Glomerular visceral epithelial cell (primary cell): Measurements from ENCODE around the gene DENND4C.
"Not testable (repeated sequence)": the region's sequence is repeated elsewhere in the genome, so short reads cannot be mapped to it uniquely, and the experiment has no call there.

ENCODE experiments used
- DNase-seq: peaks from one replicate; pipeline ENCODE4 v3.0.0-alpha.2; 2016; ENCODE audit errors: extremely low spot score

The DENND4C gene

DNA sequence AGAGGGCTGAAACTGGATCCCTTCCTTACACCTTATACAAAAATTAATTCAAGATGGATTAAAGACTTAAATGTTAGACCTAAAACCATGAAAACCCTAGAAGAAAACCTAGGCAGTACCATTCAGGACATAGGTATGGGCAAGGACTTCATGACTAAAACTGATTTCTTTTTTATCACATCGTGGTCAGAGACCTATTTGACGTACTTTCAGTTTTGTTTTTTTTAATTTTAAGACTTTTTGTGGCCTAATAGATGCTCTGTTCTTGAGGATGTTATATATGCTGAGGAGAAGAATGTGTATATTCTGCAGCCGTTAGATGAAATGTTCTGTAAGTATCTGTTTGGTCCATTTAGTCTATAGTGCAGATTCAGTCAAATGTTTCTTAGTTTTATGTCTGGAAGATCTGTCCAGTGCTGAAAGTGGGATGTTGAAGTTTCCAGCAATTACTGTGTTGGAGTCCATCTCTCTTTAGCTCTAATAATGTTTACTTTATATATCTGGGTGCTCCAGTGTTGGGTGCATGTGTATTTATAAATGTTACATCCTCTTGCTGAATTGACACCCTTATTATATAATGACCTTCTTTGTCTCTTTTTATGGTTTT is 36.4 kb downstream of the DENND4C start:
- not testable (repeated sequence) for DNase-seq

DNA sequence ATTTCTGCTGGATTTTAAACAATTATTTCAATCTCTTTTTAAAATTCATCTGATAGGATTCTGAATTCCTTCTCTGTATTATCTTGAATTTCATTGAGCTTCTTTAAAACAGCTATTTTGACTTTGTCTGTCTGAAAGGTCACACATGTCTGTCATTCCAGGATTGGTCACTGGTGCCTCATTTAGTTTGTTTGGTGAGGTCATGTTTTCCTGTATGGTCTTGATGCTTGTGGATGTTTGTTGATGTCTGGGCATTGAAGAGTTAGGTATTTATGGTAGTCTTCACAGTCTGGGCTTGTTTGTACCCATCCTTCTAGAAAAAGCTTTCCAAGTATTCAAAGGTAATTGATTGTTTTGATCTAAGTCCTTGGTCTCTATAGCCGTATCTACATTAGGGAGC is 39.1 kb downstream of the DENND4C start:
- no peak for DNase-seq

DNA sequence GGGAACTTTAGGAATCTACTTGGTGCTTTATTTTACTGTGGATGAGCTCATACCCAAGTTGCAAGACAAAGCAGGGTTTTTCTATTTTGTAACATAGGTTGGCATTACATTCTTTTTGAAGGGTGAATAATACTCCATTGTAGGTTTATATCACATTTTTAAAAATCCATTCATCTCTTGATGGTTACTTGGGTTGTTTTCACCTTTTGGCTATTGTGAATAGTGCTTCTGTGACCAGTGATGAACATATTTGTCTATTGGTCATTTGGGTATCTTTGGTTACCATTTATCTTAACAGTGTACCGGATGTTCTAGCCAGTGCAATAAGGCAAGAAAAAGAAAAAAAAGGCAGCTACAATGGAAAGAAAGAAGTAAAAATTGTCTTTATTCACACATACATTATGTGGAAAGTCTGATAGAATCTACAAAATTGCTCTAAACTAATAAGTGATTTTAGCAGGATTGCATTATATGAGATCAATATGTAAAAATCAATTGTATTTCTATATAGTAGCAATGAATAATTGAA is 40.0 kb downstream of the DENND4C start:
- DNase-seq: no peak

DNA sequence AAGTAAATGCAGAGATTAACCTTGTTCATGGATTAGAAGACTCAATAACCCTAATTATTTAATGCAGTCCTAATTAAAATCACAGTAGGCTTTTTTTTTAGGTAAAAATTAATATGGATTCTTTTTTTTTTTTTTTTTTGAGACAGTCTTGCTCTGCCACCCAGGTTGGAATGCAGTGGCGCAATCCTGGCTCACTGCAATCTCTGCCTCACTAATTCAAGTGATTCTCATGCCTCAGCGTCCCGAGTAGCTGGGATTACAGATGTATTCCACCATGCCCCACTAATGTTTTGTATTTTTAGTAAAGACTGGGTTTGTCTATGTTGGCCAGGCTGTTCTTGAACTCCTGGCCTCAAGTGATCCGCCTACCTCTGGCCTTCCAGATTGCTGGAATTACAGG is 40.6 kb downstream of the DENND4C start:
- DNase-seq: no peak

DNA sequence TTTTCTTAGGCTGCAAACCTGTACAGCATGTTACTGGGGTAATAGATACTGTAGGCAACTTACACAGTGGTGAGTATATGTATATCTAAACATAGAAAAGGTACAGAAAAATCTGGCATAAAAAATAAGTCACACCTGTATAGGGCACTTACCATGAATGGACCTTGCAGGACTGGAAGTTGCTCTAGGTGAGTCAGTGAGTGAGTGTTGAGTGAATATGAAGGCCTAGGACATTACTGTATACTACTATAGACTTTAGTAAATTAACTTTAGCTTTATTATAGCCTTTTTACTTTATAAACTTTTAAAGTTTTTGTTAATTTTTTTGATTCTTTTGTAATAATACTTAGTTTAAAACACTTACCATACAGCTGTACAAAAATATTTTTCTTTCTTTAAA is 51.3 kb downstream of the DENND4C start:
- no peak for DNase-seq

DNA sequence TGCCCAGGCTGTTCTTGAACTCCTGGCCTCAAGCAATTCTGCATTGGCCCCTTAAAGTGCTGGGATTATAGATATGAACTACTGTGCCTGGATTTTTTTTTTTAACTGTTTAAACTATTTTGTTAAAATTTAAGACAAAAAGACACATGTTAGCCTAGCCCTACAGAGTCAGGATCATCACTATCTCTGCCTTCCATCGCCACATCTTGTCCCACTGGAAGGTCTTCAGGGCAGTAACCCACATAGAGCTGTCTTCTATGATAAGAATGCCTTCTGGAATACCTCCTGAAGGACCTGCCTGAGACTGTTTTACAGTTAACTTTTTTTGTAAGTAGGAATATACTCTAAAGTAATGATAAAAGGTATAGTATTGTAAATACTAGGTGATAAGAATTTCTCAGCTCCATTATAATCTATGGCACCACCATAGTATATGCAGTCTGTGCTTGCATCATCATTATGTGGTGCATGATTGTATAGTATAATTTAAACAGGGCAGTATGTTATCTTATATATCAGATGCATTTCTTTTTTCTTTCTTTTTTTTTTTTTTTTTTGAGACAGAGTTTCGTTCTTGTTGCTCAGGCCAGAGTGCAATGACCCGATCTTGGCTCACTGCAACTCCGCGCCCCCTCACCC is 52.7 kb downstream of the DENND4C start:
- no peak for DNase-seq

DNA sequence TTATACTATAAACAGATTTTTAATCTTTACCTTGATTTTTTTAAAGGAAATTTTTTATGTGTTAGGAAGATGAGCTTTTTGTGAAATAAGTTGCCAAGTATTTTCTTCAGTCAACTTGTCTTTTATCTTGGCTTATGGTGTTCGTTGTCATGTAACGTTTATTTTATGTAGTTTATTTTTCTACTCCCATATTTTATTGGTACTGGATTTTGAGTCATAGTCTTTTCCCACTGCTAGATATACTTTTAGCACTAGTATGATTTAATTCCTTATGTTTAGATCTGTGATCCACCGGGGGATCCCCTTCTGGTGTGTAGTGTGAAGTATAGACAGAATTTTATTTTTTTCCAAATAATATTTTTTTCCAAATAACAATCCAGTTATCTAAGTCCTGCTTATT is 54.2 kb downstream of the DENND4C start:
- DNase-seq: no peak

DNA sequence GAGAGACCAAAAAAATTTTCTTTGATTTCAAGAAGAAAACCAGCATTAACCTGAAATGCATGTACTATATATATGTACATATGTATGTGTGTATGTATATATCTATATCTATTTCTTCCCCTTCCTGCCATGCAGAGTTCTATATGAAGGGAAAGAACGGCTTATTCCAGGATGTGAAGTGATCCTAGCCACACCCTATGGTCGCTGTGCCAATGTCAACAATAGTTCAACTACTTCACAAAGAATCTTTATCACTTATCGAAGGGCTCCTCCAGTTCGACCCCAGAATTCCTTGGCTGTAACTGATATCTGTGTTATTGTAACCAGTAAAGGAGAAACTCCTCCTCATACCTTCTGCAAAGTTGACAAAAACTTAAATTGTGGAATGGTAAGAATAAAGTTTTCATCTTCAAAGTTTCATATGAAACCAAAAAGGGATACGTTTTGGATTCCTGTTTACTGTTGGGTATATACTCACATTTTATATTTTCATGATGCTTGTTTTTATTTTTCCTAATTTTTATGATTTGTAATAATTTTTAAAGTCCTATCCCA is 56.2 kb downstream of the DENND4C start:
- no peak for DNase-seq

DNA sequence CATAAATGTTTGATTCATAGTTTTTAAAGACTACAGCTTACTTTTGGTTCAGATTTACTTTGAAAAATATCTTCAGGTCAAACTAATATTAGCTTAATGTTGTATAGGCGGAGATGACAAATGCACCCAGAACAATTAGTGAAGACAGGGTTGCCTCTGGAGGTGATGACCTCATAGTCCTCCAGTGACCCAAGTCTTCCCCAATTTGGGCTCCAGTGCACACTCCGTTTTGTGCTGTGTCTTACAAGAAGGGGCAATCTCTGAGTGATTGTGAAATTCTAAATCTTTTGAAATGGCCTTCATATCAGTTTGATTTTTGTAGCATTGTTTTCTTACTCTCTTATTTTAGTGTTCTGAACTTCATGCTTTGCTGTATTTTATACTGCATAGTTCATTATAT is 57.6 kb downstream of the DENND4C start:
- DNase-seq: no peak

DNA sequence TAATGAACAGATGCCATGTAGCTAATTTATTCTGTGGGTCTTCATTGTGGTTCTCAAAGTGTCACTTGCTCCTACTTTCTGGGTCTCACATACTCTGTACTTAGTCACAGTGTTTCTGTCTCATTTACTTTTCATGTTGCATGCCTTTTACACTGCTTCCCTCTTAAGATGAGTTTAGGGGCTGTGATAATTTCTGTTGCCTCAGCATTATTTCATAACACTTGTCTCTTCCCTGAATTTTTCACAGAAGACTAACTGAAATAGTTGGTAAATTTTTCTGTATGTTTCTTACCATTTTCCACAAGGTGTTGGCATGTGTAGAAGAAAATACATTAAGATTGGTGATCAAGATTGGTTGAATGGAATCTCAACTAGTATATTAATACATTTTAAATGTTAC is 59.6 kb downstream of the DENND4C start:
- DNase-seq: no peak

DNA sequence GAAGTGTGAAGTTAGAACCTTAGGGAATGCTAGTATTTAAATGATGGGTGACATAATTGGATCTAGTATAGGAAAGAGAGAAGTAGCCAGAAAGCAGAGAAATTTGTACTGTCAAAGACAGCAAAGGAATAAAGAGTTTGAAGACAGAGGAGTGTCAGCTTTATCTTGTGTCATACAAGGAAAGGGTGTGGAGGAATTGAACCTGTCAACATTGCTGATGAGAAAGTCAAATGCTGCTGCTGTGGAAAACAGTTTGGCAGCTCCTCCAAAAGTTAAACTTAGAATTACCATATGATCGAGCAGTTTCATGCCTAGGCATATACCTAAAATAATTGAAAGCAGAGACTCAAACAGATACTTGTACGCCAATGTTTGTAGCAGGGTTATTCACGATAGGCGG is 63.7 kb downstream of the DENND4C start:
- DNase-seq: no peak

DNA sequence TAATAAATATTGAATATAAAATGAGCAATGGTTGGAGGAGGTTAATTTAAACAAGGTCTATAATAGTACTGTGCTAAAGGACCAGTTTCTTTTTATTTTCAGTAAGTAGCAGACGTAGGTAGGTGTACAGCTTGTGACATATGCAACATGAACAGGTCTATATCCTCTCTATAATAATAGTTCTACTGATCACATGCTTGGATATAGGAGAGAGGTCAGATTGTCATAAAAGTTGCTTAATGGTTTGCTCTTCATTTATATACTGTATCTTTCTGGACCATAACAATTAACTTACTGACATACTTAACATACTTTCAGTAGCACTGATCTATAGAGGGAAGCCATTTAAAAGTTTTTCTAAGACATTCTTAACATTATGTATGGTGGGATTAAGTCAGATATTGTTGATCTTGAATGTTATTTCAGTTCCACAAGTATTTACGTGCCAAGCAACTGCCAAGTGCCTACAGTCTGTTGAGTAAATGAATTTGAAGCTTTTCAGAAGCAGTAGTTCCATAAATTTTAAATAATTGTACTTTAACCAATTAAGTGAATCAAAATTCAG is 68.0 kb downstream of the DENND4C start:
- DNase-seq: no peak

DNA sequence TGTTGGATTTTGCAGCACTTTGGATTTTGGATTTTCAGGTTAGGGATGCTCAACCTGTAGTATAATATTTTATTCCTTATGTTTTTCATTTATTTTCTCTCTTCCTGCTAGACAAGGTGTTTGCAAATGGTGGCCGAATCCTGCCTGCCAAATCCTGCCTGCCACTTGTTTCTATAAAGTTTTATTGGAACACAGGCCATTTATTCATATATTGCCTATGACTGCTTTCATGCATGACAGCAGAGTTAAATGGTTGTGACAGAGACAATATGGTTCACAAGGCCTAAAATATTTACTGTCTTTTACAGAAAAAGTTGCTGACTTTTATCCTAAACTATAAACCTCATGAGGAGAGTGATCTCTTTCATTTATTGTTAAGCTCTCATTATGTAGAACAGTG is 72.7 kb downstream of the DENND4C start:
- no peak for DNase-seq

DNA sequence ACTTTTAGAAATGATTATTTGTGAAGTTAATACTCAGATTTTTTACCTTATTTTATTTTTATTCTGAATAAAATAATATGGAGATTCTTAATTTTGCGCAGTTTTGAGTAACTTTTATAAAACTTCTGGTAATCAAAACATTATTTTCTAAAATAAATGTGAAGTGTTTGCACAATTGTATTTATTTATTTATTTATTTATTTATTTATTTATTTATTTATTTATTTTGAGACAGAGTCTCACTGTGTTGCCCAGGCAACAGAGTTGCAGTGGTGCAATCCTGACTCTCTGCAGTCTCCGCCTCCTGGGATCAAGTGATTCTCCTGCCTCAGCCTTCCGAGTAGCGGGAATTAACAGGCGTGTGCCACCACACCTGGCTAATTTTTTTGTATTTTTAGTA is 76.1 kb downstream of the DENND4C start:
- DNase-seq: no peak

DNA sequence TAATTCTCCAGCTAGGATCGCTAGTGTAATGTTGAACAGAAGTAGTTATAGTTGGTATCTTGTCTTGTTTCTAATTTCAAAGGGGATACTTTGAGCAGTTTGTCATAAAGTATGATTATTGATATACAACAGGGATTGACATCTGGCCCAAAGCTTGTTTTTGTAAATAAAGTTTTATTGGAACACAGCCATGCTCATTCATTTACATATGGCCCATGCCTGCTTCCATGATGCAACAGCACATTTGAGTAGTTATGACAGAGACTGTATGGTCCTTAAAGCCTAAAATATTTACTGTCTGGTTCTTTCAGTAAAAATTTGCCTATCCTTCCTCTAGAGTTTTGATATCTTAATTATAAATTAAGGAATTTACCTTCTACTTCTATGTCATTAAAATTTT is 79.8 kb downstream of the DENND4C start:
- no peak for DNase-seq

DNA sequence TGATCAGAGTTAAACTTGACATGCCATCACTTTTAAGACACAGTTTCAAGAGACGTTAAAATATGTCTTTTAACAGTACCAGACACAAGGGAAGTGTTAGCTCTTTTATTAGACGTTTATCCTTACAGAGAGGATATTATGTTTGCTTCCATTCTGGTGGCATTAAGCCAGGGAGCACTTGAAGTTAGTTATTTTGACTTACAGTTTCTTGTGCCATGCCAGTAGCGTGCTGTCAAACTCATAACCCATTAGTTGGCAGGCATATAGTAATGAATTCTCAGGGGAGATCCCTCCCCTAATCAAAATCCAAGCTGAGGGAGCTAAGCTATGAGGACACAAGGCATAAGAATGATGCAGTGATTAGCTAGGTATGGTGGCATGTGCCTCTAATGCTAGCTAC is 83.1 kb downstream of the DENND4C start:
- DNase-seq: no peak

DNA sequence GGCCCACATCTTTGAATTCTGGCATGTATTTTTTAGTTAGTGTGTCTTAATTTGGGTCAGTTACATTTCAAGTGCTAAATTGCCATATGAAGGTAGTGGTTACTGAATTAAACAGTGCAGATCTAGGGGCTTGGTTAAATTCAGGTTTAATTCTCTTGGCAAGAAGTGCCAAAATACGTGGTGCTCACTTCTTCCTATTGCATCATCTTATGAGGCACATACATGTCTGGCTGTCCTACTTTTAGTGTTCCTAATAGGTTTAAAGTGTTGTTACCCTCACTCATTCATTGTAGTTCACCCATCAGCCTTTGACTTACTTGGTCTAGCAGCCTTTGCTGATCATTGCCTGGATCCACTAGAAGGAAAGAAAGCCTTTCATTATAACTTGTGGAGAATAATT is 90.0 kb downstream of the DENND4C start:
- DNase-seq: no peak

DNA sequence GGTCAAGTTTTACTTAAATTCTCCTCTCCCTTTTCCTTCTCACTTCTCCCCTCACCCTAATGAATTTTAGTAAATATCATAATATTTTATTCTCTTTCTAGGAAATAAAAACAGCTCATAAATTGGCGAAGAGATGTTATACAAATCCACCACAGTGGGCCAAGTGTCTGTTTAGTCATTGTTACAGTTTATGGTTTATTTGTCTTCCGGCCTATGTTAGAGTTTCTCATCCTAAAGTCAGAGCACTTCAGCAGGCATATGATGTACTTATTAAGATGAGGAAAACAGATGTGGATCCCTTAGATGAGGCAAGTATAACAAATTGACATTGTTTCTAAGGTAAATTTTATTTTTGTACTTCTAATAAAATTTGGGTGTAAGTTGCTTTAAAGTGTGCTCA is 101.4 kb downstream of the DENND4C start:
- no peak for DNase-seq

DNA sequence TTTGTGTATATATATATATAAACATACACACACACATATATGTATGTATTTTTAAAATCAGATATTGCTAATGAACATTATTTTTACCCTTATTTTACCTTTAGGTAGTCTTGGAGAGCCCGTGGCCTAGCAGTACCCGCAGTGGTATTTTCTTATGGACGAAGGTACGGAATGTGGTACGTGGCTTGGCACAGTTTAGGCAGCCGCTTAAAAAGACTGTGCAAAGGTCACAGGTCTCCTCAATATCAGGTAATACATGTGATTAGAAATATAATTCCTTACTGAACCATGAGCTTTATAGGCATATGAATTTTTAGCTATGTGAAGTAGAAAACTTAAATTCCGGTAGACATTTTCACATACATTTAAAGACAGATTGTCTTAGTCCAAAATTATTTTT is 105.7 kb downstream of the DENND4C start:
- DNase-seq: no peak

DNA sequence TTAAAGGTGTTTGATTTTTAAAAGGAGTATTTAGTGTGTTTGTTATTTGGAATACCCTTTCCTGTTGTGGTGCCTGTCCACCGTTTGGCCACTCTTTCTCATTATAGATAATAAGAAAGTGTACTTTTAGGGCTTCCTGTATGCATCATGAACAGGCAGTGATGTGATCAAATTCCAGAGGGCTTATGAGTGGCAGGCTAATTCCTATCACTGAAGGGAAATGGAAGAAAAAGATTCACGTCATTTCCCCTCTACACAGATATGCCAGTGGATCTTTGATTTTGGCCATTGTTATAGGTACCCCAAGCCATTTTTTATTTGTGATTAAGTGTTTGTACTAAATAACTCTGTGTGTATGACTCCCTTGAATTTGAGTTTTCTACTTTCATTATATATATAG is 112.5 kb downstream of the DENND4C start:
- DNase-seq: no peak

DNA sequence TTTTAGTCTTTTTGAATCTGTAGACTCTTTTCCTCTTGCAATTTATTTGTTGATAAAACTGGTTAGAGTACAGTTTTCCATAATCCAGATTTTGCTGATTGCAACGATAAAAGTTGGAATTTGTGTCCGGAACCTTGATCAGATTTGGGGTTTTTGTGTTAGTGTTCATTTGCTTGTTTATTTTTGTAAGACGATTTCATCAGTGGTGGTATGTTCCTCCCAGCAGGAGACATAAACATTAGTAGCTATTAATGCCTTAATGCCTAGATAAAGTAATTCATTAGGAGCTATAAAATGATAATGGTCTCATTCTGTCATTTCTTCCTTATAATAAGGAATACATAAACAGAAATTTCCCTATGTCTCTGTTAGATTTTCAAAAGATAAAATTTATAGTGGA is 128.2 kb downstream of the DENND4C start:
- no peak for DNase-seq

DNA sequence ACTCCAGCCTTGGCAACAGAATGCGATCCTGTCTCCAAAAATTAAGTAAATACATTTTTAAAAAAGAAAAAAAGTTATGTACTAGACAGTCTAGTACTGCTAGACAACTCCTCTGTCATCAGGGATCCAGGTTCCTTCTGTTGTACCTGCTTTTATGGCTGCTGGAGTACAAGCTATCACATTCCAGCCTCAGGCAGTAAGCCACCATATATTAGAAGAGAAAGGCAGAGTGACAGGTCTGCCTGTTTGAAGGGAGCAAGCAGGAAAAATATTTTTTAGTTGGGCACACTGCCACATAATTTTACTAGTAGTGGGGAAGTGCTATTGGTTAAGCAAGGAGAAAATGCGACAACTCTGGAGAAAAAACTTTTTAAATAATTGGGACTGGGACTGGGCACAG is 138.6 kb downstream of the DENND4C start:
- DNase-seq: no peak

DNA sequence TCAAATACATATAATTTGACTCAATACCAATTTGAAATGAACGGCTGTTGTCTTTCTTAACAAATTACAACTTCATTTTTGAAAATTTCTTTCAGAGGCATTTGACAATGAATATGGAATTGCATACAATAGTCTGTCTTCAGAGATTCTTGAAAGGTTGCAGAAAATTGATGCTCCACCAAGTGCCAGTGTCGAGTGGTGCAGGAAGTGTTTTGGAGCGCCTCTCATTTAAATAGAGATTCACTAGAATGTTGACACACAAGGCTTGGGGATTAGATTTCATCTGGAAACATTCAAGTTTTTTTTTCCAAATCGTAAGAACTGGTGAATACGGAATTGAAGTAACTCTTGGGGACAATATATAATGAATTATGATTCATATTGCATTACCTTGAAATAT is 141.4 kb downstream of the DENND4C start:
- DNase-seq: no peak
